WTC11 (cell line): ENCODE data around the gene ANO4. TPM values are rescaled to one million over a fixed set of nuclear protein-coding genes. Genes with fewer than 3 reads are reported as not detected.

Experiments
- ATAC-seq: fragments of 200-7000 bp; cut with Tn5 transposase; 2 replicates; pipeline ENCODE4 v1.10.0; 2021; ENCODE audit warnings: mild to moderate bottlenecking, moderate library complexity
- CTCF ChIA-PET: fragments of 300-600 bp; sonication (Branson Sonifier 250); formaldehyde crosslinking; loops from one replicate; lab custom pipeline; 2021; ENCODE audit warnings: antibody characterized with exemption; lab: Charles Lee
- POLR2A ChIA-PET: fragments of 350-600 bp; sonication (Branson Sonifier 250); formaldehyde crosslinking; loops from one replicate; lab custom pipeline; 2021; ENCODE audit warnings: antibody characterized with exemption; lab: Charles Lee
- DNase-seq: peaks from one replicate; pipeline ENCODE4 v3.0.0; 2021; ENCODE audit warnings: low spot score
- H3K27ac Mint-ChIP-seq: 2 replicates; pipeline ENCODE4 v1.8.0; 2021; ENCODE audit warnings: mixed read lengths
- H3K27me3 Mint-ChIP-seq: 2 replicates; pipeline ENCODE4 v1.8.0; 2021; ENCODE audit warnings: low read depth, mild to moderate bottlenecking, moderate library complexity, mixed read lengths
- H3K36me3 Mint-ChIP-seq: 2 replicates; pipeline ENCODE4 v1.8.0; 2021; ENCODE audit warnings: mixed read lengths
- H3K4me1 Mint-ChIP-seq: 2 replicates; pipeline ENCODE4 v1.8.0; 2022; ENCODE audit warnings: mixed read lengths
- H3K4me3 Mint-ChIP-seq: 2 replicates; pipeline ENCODE4 v1.8.0; 2021; ENCODE audit warnings: mild to moderate bottlenecking, moderate library complexity, mixed read lengths
- H3K9me3 Mint-ChIP-seq: 2 replicates; pipeline ENCODE4 v1.8.0; 2021; ENCODE audit warnings: mixed read lengths
- CBFB ChIP-seq: sonication (generic); formaldehyde crosslinking; IDR thresholded peaks from 2 replicates; pipeline ENCODE4 v1.8.1; 2022; ENCODE audit warnings: mild to moderate bottlenecking, low read depth, missing genetic modification reagents
- FOXP1 ChIP-seq: sonication (generic); formaldehyde crosslinking; IDR thresholded peaks from 2 replicates; pipeline ENCODE4 v1.8.0; 2022; ENCODE audit warnings: missing genetic modification reagents, mild to moderate bottlenecking, moderate library complexity, borderline replicate concordance
- IRF2 ChIP-seq: sonication (generic); formaldehyde crosslinking; IDR thresholded peaks from 2 replicates; pipeline ENCODE4 v1.8.0; 2022; ENCODE audit warnings: low read depth, missing genetic modification reagents, borderline replicate concordance
- NR3C1 ChIP-seq: sonication (generic); formaldehyde crosslinking; conservative IDR thresholded peaks from 2 replicates; pipeline ENCODE4 v1.8.1; 2023; ENCODE audit warnings: low read depth, mild to moderate bottlenecking, missing genetic modification reagents
- SP1 ChIP-seq: sonication (generic); formaldehyde crosslinking; conservative IDR thresholded peaks from 2 replicates; pipeline ENCODE4 v1.8.1; 2022; ENCODE audit warnings: missing genetic modification reagents
- ZNF317 ChIP-seq: sonication (generic); formaldehyde crosslinking; IDR thresholded peaks from 2 replicates; pipeline ENCODE4 v1.8.1; 2023; ENCODE audit warnings: low read depth, mild to moderate bottlenecking, moderate library complexity, missing genetic modification reagents, borderline replicate concordance
- total RNA-seq: library from RNA; stranded (reverse); gene quantifications from 3 replicates; pipeline ENCODE4 v1.2.3, GENCODE V29; 2021
- TF ChIP-seq, protein P1 (sequence below): fragments of 200-600 bp; IDR thresholded peaks from 2 replicates; pipeline ENCODE4 v1.8.0; 2022; ENCODE audit warnings: antibody characterized with exemption
- TF ChIP-seq, protein P2 (sequence below): sonication (generic); formaldehyde crosslinking; IDR thresholded peaks from 2 replicates; pipeline ENCODE4 v1.8.0; 2023; ENCODE audit warnings: missing genetic modification reagents
- TF ChIP-seq, protein P3 (sequence below): fragments of 250-450 bp; sonication (Bioruptor Pico); IDR thresholded peaks from 2 replicates; pipeline ENCODE4 v1.9.0; 2021; ENCODE audit warnings: mild to moderate bottlenecking
- TF ChIP-seq, protein P4 (sequence below): fragments of 250-450 bp; sonication (Bioruptor Pico); IDR thresholded peaks from 2 replicates; pipeline ENCODE4 v1.9.0; 2021; ENCODE audit warnings: mild to moderate bottlenecking, borderline replicate concordance

Gene ANO4
- total RNA-seq, 1 experiment from 2014 or later = 2.6 TPM

DNA sequence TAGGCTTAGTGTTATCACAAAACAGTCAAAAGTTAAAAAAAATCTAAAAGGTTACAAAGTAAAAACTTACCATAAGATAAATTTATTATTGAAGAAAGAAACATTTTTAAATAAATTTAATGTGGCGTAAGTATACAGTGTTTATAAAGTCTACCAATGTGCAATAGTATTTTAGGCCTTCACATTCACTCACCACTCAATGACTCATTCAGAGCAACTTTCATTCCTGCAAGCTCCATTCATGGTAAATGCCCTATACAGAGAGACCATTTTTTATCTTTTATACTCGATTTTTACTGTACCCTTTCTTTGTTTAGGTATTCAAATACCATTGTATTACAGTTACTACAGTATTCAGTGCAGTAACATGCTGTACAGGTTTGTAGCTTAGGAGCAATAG is 124.5 kb downstream of the ANO4 start:
- H3K27me3 Mint-ChIP-seq = no peaks in the 10 kb centered on the region
- ATAC-seq (no peak), DNase-seq (no peak)
- TF ChIP-seq CBFB (CRISPR knock-in tag) (no peak), IRF2 (no peak)
- CTCF ChIA-PET = no interaction called here
- H3K4me3 Mint-ChIP-seq = no peak overlapping the region
- H3K4me1 Mint-ChIP-seq = peaks cover 18% of the 10 kb centered on the region
- H3K27ac Mint-ChIP-seq = no peak overlapping the region
- H3K9me3 Mint-ChIP-seq = peaks cover 9% of the 10 kb centered on the region
- POLR2A ChIA-PET = no interaction called here
- H3K36me3 Mint-ChIP-seq = 0 out of 2 replicates have a peak, but pooled peaks cover 3% of the 10 kb centered on the region

DNA sequence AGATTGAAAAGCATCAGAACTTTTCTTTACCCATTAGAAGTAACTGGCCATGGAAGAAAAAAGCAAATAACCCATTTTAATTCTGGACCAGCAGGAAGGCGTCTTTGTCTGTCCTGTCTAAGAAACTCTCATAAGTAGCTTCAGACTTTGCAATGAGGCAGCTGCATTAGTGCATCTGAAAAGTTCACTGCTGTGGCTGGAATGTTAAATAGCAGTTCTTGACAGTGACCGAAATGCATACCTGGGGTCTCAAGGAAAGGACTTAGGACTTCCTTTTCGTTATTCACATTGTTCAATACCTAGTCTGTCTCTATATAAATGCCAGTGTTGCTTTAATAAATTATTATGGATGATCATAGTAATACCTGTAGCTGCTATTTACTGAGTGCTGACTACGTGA is 125.9 kb downstream of the ANO4 start:
- DNase-seq = no peak

DNA sequence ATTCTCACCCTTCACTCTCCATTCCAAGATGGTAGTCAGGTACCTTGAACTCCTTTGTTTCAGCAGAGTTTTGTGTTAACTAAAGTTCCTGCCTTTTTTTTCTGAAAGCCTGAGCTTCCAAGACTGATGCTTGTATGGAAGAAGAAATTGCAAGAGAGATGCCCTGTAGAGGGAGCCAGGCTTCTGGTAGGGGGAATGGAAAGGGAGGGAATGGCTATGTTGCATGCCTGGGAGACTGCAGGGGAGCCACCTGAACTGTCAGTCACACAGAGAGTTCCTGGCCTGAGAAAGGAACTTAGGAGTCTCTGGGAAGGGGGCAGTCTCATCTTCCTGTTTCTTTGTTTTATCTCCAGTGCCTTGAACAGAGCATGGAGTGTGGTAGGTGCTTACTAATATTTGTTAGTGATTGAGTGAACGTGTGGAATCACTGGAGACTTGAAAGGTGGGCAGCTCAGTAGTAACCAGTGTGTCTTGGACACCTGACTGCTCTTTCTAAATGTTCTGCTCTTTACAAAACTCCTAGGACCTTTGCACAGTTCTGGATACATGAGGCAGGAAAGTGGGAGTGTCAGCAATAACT is 132.2 kb downstream of the ANO4 start:
- Mint-ChIP-seq H3K27me3 (no peaks in the 10 kb centered on the region), H3K27ac (peak overlapping the region; percentile 7; the same call in 1 of the 2 replicates), H3K4me3 (no peak overlapping the region), H3K36me3 (0 out of 2 replicates have a peak, but pooled peaks cover 3% of the 10 kb centered on the region), H3K9me3 (peaks cover 7% of the 10 kb centered on the region), H3K4me1 (peaks cover 19% of the 10 kb centered on the region)
- ChIA-PET POLR2A (interaction anchor here (0.7 kb wide), 1 partner anchor 100 kb away, joined by 4 read pairs; no protein-coding TSS in a partner anchor), CTCF (interaction anchor here (0.6 to 1.5 kb wide), 9 partner anchors 14 to 397 kb away, joined by 3 to 5 read pairs (median 3); no protein-coding TSS in a partner anchor)
- ATAC-seq (peak; percentile 100), DNase-seq (peak; percentile 66)
- 0 out of 2 replicates have a peak, but pooled peaks have one; percentile 18 for TF ChIP-seq SP1
- TF ChIP-seq, protein P1, sequence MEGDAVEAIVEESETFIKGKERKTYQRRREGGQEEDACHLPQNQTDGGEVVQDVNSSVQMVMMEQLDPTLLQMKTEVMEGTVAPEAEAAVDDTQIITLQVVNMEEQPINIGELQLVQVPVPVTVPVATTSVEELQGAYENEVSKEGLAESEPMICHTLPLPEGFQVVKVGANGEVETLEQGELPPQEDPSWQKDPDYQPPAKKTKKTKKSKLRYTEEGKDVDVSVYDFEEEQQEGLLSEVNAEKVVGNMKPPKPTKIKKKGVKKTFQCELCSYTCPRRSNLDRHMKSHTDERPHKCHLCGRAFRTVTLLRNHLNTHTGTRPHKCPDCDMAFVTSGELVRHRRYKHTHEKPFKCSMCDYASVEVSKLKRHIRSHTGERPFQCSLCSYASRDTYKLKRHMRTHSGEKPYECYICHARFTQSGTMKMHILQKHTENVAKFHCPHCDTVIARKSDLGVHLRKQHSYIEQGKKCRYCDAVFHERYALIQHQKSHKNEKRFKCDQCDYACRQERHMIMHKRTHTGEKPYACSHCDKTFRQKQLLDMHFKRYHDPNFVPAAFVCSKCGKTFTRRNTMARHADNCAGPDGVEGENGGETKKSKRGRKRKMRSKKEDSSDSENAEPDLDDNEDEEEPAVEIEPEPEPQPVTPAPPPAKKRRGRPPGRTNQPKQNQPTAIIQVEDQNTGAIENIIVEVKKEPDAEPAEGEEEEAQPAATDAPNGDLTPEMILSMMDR = no peak

More for the DNA sequence above, 125.9 kb downstream of the ANO4 start:
- POLR2A ChIA-PET = no interaction called here
- Mint-ChIP-seq H3K9me3 (peaks cover 9% of the 10 kb centered on the region), H3K4me1 (peaks cover 18% of the 10 kb centered on the region), H3K36me3 (0 out of 2 replicates have a peak, but pooled peaks cover 3% of the 10 kb centered on the region), H3K27me3 (no peaks in the 10 kb centered on the region), H3K27ac (0 out of 2 replicates have a peak overlapping the region, but pooled peaks have one; percentile 54), H3K4me3 (no peak overlapping the region)
- CTCF ChIA-PET = interaction anchor here (1.0 to 1.8 kb wide), 3 partner anchors 11 to 93 kb away, joined by 3 to 5 read pairs (median 3); no protein-coding TSS in a partner anchor
- peak; percentile 81 for ATAC-seq
- TF ChIP-seq, protein P2, sequence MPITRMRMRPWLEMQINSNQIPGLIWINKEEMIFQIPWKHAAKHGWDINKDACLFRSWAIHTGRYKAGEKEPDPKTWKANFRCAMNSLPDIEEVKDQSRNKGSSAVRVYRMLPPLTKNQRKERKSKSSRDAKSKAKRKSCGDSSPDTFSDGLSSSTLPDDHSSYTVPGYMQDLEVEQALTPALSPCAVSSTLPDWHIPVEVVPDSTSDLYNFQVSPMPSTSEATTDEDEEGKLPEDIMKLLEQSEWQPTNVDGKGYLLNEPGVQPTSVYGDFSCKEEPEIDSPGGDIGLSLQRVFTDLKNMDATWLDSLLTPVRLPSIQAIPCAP (CRISPR knock-in tag) = no peak
- TF ChIP-seq, protein P3, sequence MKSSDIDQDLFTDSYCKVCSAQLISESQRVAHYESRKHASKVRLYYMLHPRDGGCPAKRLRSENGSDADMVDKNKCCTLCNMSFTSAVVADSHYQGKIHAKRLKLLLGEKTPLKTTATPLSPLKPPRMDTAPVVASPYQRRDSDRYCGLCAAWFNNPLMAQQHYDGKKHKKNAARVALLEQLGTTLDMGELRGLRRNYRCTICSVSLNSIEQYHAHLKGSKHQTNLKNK (CRISPR knock-in tag) = no peak
- TF ChIP-seq SP1 (no peak), FOXP1 (CRISPR knock-in tag) (no peak), NR3C1 (no peak), IRF2 (no peak), ZNF317 (CRISPR knock-in tag) (no peak)
- TF ChIP-seq, protein P4, sequence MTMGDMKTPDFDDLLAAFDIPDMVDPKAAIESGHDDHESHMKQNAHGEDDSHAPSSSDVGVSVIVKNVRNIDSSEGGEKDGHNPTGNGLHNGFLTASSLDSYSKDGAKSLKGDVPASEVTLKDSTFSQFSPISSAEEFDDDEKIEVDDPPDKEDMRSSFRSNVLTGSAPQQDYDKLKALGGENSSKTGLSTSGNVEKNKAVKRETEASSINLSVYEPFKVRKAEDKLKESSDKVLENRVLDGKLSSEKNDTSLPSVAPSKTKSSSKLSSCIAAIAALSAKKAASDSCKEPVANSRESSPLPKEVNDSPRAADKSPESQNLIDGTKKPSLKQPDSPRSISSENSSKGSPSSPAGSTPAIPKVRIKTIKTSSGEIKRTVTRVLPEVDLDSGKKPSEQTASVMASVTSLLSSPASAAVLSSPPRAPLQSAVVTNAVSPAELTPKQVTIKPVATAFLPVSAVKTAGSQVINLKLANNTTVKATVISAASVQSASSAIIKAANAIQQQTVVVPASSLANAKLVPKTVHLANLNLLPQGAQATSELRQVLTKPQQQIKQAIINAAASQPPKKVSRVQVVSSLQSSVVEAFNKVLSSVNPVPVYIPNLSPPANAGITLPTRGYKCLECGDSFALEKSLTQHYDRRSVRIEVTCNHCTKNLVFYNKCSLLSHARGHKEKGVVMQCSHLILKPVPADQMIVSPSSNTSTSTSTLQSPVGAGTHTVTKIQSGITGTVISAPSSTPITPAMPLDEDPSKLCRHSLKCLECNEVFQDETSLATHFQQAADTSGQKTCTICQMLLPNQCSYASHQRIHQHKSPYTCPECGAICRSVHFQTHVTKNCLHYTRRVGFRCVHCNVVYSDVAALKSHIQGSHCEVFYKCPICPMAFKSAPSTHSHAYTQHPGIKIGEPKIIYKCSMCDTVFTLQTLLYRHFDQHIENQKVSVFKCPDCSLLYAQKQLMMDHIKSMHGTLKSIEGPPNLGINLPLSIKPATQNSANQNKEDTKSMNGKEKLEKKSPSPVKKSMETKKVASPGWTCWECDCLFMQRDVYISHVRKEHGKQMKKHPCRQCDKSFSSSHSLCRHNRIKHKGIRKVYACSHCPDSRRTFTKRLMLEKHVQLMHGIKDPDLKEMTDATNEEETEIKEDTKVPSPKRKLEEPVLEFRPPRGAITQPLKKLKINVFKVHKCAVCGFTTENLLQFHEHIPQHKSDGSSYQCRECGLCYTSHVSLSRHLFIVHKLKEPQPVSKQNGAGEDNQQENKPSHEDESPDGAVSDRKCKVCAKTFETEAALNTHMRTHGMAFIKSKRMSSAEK (CRISPR knock-in tag) = no peak
